Measurements from ENCODE around the gene TRIM24.

DNA sequence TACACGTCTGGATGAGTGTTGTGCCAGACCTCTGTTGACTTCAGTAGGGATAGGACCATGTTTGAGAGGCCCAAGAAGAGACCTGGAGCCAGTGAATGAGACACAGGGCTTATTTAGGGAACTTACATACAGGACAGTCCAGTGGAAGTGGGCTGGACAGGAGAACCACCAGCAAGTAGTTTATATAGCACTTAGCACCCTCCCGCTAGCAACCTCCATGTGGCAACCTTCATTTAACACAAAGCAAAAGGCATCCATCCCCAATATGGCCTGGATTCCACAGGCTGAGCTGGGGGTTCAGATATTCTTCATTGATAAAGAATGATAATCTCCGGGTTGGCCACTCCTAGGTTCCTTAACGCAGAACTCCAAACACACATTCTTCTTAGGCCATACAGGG lies 93.7 kb downstream of the TRIM24 start:
- TF ChIP-seq, protein P1, sequence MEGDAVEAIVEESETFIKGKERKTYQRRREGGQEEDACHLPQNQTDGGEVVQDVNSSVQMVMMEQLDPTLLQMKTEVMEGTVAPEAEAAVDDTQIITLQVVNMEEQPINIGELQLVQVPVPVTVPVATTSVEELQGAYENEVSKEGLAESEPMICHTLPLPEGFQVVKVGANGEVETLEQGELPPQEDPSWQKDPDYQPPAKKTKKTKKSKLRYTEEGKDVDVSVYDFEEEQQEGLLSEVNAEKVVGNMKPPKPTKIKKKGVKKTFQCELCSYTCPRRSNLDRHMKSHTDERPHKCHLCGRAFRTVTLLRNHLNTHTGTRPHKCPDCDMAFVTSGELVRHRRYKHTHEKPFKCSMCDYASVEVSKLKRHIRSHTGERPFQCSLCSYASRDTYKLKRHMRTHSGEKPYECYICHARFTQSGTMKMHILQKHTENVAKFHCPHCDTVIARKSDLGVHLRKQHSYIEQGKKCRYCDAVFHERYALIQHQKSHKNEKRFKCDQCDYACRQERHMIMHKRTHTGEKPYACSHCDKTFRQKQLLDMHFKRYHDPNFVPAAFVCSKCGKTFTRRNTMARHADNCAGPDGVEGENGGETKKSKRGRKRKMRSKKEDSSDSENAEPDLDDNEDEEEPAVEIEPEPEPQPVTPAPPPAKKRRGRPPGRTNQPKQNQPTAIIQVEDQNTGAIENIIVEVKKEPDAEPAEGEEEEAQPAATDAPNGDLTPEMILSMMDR (IDR thresholded peaks at IDR 0.05; ENCODE audit: low read length): no peak
- no peak for TF ChIP-seq EZH2 (IDR thresholded peaks at IDR 0.05; ENCODE audit: borderline replicate concordance, low read length)
